DMS53 treated with DMSO at 0.1 percent for 48 hours (cell line): ENCODE data around the gene C22orf31.
"Not testable (repeated sequence)": the region's sequence is repeated elsewhere in the genome, so short reads cannot be mapped to it uniquely, and the experiment has no call there.

Source experiments
- DNase-seq: peaks from one replicate; lab custom pipeline; 2025; ENCODE audit not compliant: unreplicated experiment; lab: John Stamatoyannopoulos, UW

C22orf31 gene

DNA sequence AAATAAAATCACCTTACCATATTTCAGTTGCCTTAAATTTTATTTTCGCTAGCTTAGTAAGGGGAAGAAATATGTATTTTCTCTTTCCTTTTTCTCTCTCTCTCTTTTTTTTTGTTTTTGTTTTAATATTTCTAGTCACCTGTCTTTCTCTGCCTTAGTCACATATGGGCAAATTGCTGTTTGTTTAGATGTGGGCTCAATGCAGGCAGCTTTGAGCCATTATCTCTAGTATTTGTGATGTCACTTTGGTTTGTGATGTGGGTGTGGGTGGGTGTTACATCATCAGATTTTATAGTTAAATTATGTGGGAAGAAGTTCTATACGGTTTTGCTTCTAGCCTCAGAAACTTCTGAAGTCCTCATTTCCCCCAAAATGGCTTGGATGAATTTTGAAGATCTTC is at the start of gene C22orf31:
TSS of gene C22orf31 (minus strand) at position 59 of the 400 bp plus-strand sequence. CDS start at position 20, 39 bp downstream.
- DNase-seq = no peak

DNA sequence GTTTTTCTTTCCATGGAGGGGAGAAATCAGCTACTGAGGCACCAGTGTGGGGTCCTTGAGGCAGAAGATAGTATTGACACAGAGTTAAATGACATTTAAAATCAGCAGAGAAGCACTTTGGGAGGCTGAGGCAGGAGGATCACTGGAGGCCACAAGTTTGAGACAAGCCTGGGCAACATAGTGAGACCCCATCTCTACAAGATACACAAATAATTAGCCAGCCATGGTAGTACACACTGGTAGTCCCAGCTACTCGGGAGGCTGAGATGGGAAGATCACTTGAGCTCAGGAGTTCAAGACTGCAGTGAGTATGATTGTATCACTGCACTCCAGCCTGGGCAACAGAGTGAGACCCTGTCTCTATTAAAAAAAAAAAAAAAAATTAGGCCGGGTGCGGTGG is 49.3 kb upstream of the C22orf31 start:
- no peak for DNase-seq

DNA sequence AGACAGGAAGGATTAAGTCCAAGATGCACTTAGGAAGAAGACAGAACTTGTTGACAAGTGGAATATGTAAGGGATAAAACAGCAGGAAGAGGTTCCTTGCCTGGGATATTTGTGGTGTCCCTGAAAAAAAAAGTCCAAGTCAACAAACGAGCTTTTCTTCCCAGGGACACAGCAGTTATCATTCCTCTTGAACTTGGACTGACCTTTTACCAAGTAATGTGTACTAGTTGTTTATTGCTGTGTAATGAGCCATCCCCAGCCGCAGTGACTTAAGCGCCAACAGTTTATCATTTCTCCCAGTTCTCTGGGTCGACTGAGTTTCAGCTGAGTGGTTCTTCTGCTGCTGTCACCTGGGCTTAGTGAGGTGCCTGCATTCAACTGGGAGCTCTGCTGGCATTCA is 48.2 kb upstream of the C22orf31 start:
- DNase-seq = no peak

DNA sequence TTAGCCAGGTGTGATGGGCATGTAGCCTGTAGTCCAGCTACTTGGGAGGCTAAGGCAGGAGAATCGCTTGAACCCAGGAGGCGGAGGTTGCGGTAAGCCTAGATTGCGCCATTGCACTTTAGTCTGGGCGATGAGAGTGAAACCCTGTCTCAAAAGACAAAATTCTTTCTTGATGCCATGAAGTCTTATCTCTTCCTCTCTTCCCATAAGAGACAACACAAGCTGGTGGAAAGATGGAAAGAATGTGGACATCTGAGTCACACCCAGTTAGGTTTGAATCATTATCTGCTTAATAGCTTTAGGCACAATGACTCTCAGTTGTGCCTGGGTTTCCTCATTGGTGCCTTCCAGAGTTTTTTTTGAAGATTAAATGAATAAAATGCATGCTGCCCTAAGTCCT is 46.5 kb upstream of the C22orf31 start:
- no peak for DNase-seq

DNA sequence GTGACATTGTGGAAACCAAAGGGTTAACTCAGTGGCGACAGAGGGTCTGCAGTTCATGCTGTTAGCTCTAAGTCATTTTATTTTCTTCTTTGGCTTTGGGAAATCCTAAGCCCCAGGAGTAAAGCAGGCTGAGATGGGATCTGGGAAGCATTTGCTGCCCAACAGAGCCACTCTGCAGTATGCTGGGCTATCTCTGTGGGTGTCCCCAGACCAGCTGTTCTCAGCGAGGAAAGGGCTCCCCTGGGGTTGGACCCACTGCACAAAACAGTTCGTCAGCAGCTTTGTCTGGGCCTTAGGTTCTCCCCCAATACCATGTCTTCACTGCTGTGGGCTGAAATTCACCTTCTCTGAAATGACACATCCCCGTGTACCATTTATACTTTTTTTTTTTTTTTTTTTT is 45.2 kb upstream of the C22orf31 start:
- DNase-seq = no peak

DNA sequence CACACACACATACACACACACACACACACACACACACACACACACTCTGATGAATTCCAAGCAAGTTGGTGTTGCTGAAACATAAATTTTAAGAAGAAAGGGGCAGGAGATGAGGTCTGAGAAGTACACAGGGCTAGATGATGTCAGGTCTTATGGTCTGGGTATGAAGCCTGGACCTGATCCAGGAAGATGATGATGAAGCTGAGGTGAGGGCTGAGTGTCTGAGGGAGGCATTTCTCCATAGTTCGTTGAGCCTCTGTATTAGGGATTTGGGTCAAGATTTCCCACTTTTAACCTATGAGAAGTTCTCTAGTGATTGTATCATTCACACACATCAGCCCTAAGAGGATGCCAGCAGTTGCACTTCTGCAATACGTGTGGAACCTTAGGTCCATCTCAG is 43.8 kb upstream of the C22orf31 start:
- no peak for DNase-seq

DNA sequence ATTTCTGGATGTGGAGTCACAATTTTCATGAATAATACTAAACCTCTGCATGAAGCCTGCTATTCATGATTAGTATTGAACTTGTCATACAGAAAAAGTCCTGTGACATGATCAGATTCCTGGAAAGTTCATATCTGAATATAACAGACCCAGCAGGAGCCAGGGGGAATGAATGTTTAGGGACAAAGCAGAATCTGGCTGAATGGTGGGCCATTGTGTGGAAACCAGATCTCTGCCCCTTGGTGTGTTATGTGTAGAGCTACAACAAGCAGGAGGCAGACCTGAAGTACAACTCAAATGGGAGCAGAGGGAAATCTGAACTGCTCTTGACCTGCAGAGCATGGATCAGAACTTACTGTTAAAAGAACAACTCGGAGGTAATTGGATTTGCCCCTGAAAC is 41.5 kb upstream of the C22orf31 start:
- no peak for DNase-seq

DNA sequence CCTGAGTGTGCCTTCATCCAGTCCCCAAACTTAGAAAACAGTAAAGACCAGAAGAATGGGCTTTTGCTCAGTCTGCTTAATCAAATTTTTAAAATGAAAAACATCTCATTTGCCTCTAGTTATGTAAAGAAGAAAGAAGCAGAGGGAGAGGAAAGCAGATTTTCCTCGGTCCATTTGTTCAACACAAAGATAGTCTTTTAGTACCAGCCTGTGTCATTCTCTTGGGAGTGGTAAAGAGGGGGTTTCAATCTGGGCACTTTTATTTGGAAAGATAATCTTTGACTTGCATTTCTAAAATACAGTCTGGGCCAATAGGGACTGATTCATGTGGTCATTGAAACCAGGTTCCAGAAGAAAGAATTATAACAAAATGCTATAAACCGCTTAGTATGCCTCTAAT is 40.7 kb upstream of the C22orf31 start:
- DNase-seq = no peak

DNA sequence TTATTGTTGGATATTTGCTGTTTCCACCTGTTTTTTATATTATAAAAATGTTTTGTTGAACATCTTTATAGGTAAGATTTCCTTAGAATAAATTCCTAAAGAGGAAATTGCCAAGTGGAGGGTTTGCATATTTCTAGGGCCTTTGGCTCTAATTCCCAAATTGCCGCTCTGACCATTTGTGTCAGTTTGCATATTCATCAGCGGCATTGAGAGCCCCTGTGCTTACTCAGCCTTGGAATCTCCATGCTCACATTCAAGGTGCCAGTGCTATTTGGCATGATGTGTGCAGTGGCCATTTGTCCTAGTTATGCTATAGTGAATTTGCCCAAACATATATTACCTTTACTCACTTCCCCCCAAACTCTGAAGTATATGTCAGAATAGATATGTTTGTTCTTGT is 36.7 kb upstream of the C22orf31 start:
- DNase-seq = no peak

DNA sequence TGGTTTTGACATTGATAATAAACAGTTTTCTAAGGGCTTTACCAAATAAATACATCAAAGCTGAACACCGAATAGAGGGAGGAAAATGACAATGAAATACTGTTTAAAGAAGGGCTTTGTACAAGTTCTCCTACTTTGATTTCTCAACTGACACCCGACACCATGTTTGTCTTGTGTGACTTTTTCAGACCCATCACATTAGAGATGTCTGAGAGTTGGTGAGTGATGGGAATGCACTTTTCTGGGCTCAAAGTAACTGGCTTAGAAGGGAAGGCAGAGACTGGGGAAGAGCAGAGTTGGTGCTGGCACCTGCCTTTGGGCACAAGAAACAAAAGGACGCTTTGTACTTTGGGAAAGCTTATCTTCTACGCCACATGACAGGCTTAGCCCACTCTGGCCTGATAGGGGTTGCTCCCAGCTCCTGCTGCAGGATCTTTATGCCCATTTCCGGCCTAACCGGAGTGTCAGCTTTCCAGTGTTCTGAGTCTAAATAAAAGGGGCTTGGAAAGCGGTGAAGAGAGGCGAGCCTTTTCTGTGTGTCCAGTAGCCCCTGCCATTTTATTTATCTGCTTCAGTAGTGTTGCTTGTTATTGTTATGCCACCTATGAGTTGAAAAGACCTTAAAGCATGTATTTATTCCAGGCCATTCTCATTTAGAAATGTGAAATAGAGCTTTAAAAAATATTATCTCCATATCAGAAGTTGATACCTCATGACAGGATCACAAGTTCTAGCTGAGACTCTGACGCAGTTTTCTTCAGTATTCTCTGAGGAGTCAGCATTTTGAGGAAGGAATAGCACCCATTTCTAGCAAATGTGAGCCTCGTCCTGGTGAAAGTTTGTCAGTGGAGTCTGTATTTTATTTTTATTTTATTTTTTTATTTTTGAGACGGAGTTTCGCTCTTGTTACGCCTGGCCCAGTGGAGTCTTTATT is 35.4 kb upstream of the C22orf31 start:
- DNase-seq = no peak

DNA sequence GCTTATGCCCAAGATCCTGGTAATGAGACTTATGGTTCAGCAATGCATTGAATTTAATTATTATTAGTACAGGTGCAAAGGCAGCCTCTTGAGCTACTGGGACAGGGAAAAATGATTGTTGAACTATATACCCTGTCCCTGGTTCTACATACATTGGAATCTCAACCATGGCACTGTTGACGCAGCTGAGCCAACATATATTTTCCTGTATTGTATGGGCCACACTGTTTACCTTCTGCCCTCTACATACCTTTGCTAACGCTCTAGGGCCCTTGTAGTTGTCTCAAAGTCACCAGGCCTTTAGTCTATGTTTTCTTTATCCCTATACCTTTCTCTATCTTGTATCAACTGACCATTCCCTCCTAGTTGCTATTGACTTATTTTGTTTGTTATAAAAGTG is 33.8 kb upstream of the C22orf31 start:
- peak; percentile 59 for DNase-seq

DNA sequence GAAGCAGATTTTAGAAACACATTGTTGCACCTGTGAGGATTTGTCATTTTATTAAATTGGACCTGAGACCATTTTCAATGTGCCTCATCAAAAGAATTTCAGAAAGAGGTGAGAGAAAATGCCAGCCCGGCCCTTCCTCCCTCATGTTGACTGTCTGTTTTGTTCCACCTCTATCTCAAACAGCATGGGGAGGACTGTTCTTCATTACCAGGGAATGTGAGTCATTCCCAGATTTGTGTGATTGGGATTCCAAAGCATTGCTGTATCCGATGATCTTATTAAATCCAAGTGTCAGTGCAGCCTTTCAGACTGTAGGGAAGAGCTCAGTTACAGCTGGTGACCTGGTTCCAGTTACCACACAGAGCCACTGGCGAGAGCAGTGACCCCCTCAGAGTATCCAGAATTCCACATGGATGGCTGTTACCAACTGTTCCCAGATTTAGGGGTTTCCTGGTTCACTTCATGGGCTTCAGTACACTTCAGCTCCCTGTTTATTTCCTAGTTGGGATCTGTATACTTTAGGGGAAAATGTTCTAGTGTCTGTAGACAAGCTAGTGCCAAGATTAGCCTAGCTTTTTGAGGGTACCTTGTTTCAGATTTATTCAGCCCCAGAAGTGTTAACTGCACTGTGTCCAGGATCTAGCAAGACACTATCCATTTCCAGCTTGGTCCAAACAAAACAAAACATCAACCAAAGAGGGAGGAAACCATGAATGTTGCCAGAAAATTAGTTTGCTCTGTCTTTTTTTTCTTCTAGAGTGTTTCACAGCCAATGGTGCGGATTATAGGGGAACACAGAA is 32.1 kb upstream of the C22orf31 start:
- DNase-seq = no peak

DNA sequence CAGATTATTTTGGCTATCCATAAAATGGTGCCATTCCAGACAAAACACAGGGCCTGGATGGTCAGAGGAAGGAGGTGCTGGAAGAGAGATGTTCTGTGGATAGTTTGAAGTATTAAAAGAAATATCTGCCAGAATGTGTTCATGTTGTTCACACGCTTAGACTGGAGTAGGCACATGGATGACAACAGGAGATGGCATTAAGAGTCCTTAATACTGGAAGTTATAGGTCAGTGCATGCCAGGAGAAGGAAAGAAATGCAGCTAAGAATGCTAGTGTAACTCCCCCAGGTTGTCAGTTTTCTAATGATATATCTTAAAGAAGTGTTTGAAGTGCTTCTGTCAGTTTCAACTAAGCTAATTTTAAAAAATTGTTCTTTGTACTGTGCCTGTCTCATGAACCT is 31.4 kb upstream of the C22orf31 start:
- no peak for DNase-seq

DNA sequence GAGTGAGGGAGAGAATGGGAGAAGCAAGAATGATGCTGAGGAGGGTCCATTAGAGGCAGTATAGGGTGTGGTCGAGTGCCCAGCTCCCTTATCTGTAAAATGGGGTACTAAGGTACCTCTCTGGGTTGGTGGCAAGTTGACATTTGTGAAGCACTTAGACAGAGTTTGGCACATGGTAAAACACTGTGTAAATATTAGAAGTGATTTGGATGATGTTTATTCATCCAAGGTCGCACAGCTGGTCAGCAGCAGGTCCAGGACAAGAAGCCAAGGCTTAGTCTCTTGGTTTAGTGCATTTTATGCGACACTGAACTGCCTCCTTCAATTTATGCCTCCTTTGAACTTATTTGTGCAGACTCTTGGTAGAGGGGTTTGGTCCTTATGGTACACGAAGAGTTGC is 30.6 kb upstream of the C22orf31 start:
- no peak for DNase-seq

DNA sequence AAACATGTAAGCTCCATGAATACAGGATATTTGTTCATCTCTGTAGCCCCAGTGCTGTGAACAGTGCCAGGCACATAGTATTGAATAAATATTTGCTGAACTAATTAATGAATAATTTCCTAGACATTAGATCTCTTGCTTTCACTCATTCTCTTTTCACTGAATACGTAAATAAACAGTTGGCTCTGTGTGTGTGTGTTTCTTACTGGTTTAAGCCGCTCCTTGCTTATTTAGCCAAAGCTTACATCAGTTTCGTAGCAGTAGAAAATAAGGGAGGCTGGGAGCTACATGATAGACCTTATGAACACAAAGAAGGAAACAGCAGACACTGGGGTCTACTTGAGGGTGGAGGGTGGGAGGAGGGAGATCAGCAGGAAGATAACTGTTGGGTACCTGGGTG is 28.4 kb upstream of the C22orf31 start:
- no peak for DNase-seq

DNA sequence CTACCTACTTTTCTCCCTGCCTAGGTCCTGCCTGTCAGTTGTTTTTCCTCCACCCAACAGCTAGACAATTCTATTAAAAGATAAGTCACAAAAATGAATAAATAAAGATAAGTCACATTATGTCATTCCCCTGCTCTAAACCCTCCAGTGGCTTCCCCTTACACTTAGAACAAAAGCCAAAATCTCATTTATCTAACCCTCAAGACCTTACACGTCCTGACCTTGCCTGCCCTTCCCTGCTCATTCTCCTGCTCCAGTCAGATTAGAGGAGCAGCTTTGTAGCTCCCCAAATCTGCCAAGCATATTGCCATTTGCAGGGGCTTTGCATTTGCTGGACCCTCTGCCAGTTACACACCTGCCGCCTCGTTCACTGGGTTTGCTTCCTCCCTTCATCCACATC is 27.9 kb upstream of the C22orf31 start:
- DNase-seq = no peak

DNA sequence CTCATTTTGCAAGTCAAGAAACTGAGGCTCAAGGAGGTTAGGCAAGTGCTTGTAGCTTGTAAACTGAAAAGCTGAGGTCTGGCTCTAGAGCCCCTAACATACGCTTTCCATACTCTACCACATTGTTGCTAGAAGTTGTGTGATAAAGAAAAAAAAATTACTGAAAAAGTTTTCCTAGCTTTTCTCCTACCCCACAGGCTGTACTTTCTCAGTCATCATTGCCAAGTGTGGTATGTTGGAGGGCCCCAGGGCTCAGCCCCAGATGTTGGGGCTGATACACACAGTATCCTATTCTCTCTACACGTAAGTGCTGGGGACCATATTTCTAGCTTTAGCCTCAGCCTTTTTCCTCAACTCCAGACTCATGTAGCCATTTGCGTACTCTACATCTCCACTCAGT is 27.2 kb upstream of the C22orf31 start:
- no peak for DNase-seq

DNA sequence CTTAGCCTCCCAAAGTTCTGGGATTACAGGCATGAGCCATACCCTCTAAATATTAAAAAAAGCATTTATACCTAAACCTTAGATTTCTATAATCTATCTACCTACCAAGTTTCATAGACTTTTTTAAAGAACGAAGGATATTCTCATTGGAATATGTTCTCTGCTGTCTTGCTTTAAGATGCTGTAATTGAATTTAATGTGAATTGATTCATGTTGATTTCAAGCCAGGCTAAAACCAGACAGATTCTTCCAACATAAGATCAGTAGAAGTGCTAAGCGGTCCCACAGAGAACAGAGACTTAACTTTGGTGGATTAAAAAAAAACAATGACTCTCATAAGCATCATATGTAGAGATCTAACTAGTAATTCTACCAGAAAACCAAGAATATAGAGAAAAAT is 25.4 kb upstream of the C22orf31 start:
- no peak for DNase-seq

DNA sequence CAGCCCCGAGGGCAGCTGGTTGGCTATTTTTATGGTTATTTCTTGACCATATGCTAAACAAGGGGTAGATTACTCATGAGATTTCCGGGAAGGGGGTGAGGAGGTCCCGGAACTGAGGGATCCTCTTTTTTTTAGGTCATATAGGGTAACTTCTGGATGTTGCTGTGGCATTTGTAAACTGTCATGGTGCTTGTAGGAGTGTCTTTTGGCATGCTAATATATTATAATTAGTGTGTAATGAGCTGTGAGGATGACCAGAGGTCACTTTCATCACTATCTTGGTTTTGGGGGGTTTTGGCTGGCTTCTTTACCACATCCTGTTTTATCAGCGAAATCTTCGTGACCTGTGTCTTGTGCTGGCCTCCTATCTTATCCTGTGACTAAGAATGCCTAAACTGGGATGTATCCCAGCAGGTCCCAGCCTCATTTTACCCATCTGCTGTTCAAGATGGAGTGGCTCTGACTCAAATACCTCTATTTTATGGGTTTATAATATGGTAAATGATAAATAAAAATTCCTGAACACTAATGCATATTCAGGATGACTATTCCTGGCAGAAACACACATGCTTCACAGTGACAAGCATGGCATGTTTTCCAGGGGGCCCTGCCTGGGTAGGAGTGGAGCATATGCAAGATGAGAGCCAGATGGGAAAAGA is 22.4 kb upstream of the C22orf31 start:
- no peak for DNase-seq

DNA sequence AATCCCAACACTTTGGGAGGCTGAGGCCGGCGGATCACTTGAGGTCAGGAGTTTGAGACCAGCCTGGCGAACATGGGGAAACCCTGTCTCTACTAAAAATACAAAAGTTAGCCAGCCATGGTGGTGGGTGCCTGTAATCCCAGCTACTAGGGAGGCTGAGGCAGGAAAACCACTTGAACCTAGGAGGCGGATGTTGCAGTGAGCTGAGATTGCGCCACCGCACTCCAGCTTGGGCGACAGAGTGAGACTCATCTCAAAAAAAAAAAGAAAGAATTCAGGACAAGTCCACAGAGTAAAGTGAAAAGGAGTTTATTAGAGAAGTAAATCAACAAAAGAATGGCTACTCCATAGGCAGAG is 21.9 kb upstream of the C22orf31 start:
- DNase-seq = not testable (repeated sequence)

DNA sequence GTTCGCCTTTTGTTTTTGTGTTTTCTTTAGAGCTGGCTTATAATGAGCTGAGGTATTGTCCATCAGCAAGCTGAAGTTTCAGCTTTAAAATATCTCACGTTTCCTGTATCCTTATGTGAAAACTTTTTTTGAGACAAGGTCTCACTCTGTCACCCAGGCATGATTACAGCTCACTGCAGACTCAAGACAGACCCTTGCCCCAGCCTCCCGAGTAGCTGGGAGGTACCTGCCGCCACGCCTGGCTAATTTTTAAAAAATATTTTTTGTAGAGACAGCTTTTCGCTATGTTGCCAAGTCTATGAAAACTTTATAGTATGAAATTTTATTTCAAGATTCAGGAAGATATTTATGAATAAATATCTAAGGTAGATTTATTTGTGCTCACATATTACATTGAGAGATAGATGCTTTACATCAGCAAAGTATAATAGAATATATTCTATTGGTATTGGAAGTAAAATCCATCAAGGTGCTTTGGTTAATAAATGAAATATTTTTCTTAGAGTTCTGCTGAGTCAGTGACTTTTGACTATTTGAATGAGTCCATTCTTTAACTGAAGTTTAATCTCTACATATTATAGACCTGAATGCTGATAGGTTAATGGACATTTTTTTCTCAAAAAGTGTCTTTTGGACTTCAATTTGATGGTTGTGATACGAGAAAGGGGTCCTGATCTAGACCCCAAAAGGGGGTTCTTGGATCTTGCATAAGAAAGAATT is 21.4 kb upstream of the C22orf31 start:
- DNase-seq = no peak
